ENCODE data around the gene SORBS1. TPM values are rescaled to one million over a fixed set of nuclear protein-coding genes. Genes with fewer than 3 reads are reported as not detected.

The SORBS1 gene
- total and polyA plus RNA-seq, 2 donors (not counting 1 experiment from before 2014, with no cell fraction given) = 0.21 to 1.5 TPM

DNA sequence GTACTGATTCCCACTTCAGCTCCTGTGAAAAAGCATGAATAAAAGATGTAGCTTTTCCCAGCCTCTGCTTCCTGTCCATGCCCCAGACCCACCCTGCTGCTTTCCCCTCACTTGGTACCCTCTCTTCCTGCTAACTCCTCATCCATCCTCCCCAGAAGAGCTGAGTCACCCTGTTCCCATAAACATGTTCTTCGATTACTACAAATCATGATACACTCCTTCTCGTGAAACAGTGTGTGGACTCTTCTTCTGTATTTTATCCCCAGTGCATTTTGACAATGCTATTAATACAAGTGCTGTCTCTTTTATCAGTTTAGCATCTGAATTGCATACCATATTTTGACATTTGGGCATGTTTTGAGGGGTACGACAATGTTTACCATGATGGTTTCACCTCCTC lies 45.8 kb upstream of the SORBS1 start:
- Histone ChIP-seq H3K27me3 (replicated peaks in 1 of 4; ENCODE audit: control extremely low read depth in 1 of 4, control insufficient read depth in 3 of 4, insufficient read depth in 4 of 4, low read length in 3 of 4) (no peaks in the 10 kb centered on the region), H3K27ac (ENCODE audit: low read length in 2 of 2) (no peak overlapping the region), H3K4me3 (ENCODE audit: control extremely low read depth in 1 of 5, extremely low read depth in 1 of 5, insufficient read depth in 1 of 5, low read depth in 2 of 5, low read length in 4 of 5) (no peak overlapping the region), H3K9ac (ENCODE audit: low read length) (no peak overlapping the region), H4K20me1 (ENCODE audit: control insufficient read depth, insufficient read depth, low read length, poor library complexity, severe bottlenecking) (no peaks in the 10 kb centered on the region), H3K79me2 (ENCODE audit: control insufficient read depth, insufficient read depth, low read length) (no peaks in the 10 kb centered on the region), H3K4me1 (ENCODE audit: control insufficient read depth in 2 of 2, insufficient read depth in 2 of 2, low read length in 2 of 2) (no peaks in the 10 kb centered on the region), H3K9me3 (ENCODE audit: control extremely low read depth in 1 of 3, control insufficient read depth in 2 of 3, insufficient read depth in 1 of 3, low read length in 2 of 3) (no peaks in the 10 kb centered on the region), H3K4me2 (replicated peaks; ENCODE audit: low read depth, low read length, poor library complexity, severe bottlenecking) (no peak overlapping the region), H2AFZ (ENCODE audit: insufficient read depth, low read depth, low read length, poor library complexity, severe bottlenecking) (no peak overlapping the region), H3K36me3 (replicated peaks in 1 of 2; ENCODE audit: control extremely low read depth in 1 of 2, control insufficient read depth in 1 of 2, extremely low read depth in 1 of 2, insufficient read depth in 2 of 2, low read length in 1 of 2) (peaks cover 2 to 43% of the 10 kb centered on the region in 2 experiments)
- ChIA-PET POLR2A (no interaction called here), CTCF (no interaction called here)
- H3K27ac Mint-ChIP-seq = no peak overlapping the region
- intact Hi-C loops (cut with micrococcal nuclease) = no loop called here
- no peaks in the 10 kb centered on the region for H3K9me3 Mint-ChIP-seq (ENCODE audit: insufficient read depth)
- DNase-seq = no peak
- no peaks in the 10 kb centered on the region for H3K4me1 Mint-ChIP-seq
- H3K4me3 Mint-ChIP-seq = no peak overlapping the region
- H3K27me3 Mint-ChIP-seq = no peaks in the 10 kb centered on the region
- 50% methylated on average over 1 of the region's 3 CpGs for WGBS (ENCODE audit: insufficient coverage)
- no peak for TF ChIP-seq CTCF (IDR thresholded peaks at IDR 0.05)
- no peak for TF ChIP-seq EZH2 (IDR thresholded peaks at IDR 0.05; ENCODE audit: borderline replicate concordance, insufficient read depth, low read depth, low read length, poor library complexity, severe bottlenecking)
- no peak for ATAC-seq (ENCODE audit: low read depth)

GRCh38 chr10:95605163-95605562 lies 44.0 kb upstream of the SORBS1 start:
- no peak overlapping the region for H3K4me3 Mint-ChIP-seq
- Histone ChIP-seq H3K4me2 (replicated peaks; ENCODE audit: low read depth, low read length, poor library complexity, severe bottlenecking) (no peak overlapping the region), H3K4me1 (ENCODE audit: control insufficient read depth in 2 of 2, insufficient read depth in 2 of 2, low read length in 2 of 2) (no peaks in the 10 kb centered on the region), H3K4me3 (ENCODE audit: control extremely low read depth in 1 of 5, extremely low read depth in 1 of 5, insufficient read depth in 1 of 5, low read depth in 2 of 5, low read length in 4 of 5) (no peak overlapping the region), H3K27ac (ENCODE audit: low read length in 2 of 2) (no peak overlapping the region), H3K79me2 (ENCODE audit: control insufficient read depth, insufficient read depth, low read length) (no peaks in the 10 kb centered on the region), H3K9me3 (ENCODE audit: control extremely low read depth in 1 of 3, control insufficient read depth in 2 of 3, insufficient read depth in 1 of 3, low read length in 2 of 3) (no peaks in the 10 kb centered on the region), H3K9ac (ENCODE audit: low read length) (no peak overlapping the region), H2AFZ (ENCODE audit: insufficient read depth, low read depth, low read length, poor library complexity, severe bottlenecking) (no peak overlapping the region), H3K27me3 (replicated peaks in 1 of 4; ENCODE audit: control extremely low read depth in 1 of 4, control insufficient read depth in 3 of 4, insufficient read depth in 4 of 4, low read length in 3 of 4) (no peaks in the 10 kb centered on the region), H4K20me1 (ENCODE audit: control insufficient read depth, insufficient read depth, low read length, poor library complexity, severe bottlenecking) (no peaks in the 10 kb centered on the region), H3K36me3 (replicated peaks in 1 of 2; ENCODE audit: control extremely low read depth in 1 of 2, control insufficient read depth in 1 of 2, extremely low read depth in 1 of 2, insufficient read depth in 2 of 2, low read length in 1 of 2) (peaks cover 0 to 27% of the 10 kb centered on the region in 2 experiments)
- ChIA-PET POLR2A (no interaction called here), CTCF (interaction anchor here (8.8 kb wide), 1 partner anchor 175 kb away, joined by 131 read pairs; no protein-coding TSS in a partner anchor)
- DNase-seq = no peak
- H3K9me3 Mint-ChIP-seq (ENCODE audit: insufficient read depth) = no peaks in the 10 kb centered on the region
- no peaks in the 10 kb centered on the region for H3K27me3 Mint-ChIP-seq
- no peak overlapping the region for H3K27ac Mint-ChIP-seq
- no peak for ATAC-seq (ENCODE audit: low read depth)
- H3K4me1 Mint-ChIP-seq = no peaks in the 10 kb centered on the region
- intact Hi-C loops (cut with micrococcal nuclease) = no loop called here
- 90% methylated on average over 2 of the region's 3 CpGs for WGBS (ENCODE audit: insufficient coverage)
- TF ChIP-seq CTCF (IDR thresholded peaks at IDR 0.05) (no peak), EZH2 (IDR thresholded peaks at IDR 0.05; ENCODE audit: borderline replicate concordance, insufficient read depth, low read depth, low read length, poor library complexity, severe bottlenecking) (no peak)
